SK-MEL-5 (cell line): ENCODE results near the gene PCSK9. TPM values are rescaled to one million over a fixed set of nuclear protein-coding genes. Genes with fewer than 3 reads are reported as not detected.
"Not testable (repeated sequence)": the region's sequence is repeated elsewhere in the genome, so short reads cannot be mapped to it uniquely, and the experiment has no call there.

ENCODE experiments used
- DNase-seq: peaks from one replicate; pipeline ENCODE4 v3.0.0-alpha.2; 2016; ENCODE audit warnings: low read depth, low spot score
- in situ Hi-C: cut with HindIII; loops from 2 replicates; pipeline ENCODE4 v1.10.0; 2016; ENCODE audit warnings: low sequenced_read_pairs, high pct_unique_total_duplicates, low pct_unique_long_range_greater_than_20kb
- total RNA-seq: library from RNA; depleted of rRNA; stranded (reverse); fragments of >200 nt; shearing (Covaris generic); gene quantifications from 2 replicates; pipeline ENCODE4 v1.2.3, GENCODE V29; 2014; rRNA removed

PCSK9 gene
- total RNA-seq, 1 experiment from 2014 or later = 0.26 TPM

DNA sequence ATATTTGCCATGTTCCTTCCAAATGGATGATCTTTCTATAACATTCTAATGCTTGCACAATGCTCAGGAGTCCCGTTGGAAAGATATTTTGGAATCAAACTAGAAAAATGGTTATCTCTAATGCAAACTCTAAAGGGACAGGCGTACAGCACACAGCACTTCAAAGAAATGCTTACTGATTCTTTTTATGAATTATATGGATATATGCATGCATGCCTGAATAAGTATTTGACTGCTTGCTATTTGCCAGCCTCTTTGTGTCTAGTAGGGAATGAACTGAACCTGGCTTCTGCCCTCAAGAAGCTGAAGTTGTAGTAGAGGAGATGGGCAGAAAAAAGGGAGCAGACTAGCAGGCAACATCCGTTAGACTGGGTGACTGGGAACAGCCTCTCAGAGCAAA, 48.1 kb downstream of the PCSK9 start:
- DNase-seq = no peak
- in situ Hi-C loops = no loop called here

DNA sequence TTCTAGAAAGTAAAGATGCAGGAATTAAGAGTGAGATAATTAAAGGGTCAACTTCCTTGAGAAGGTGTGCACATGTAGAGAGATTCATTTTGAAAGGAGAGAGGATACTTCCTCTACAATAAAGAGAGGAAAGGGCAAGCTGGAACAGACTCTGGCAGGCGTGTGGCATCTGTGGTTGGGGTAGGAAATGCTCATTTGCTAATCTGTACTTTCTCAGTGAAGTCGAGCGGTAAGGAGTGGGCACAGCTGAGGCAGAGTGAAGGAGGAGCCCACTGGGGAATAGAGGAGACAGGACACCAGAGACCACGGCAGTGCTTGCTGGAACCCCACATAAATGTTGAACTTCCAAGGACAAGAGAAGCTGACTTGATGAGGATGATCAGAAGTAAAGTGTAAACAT, 49.1 kb downstream of the PCSK9 start:
- in situ Hi-C loops = no loop called here
- DNase-seq = no peak

GRCh38 chr1:55089683-55090082, 50.3 kb downstream of the PCSK9 start:
- no peak for DNase-seq
- in situ Hi-C loops = no loop called here

DNA sequence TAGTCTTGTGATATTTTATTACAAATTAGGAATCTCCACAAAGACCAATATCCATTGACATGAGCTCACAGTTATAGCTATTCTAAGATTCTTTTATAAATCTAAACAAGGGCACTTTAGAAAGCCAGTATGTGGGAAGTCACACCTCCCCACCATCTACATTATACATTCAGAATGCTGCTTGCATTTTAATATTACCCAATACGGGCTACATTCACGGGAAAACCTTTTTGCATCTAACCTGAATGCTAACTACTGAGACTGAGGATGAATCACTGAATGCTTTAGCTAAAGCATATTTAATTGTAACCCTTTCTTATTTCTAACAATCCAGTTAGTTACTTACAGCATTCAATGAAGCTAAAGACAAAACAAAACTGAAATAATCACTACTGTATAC, 53.1 kb downstream of the PCSK9 start:
- in situ Hi-C loops = no loop called here
- no peak for DNase-seq

GRCh38 chr1:55095095-55095494, 55.7 kb downstream of the PCSK9 start:
- DNase-seq = no peak
- in situ Hi-C loops = no loop called here

DNA sequence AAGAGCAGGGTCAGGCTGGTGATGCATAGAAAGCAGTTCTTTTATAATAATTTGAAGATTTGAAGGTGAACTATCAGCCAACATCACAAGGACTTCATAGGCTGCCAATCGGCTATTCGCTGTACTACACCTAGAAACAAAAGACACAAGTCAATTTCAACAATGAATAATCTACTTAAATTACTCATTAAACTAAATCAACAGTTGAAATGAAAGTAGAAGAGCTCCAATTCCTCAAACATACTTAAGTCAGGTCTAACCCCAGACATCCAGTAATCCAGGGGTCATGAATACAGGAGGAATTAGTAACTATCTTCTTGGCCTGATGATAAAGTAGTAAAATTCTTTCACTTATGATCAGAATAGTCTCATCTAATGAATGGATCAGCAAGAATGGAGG, 64.5 kb downstream of the PCSK9 start:
- in situ Hi-C loops = no loop called here
- DNase-seq = no peak

GRCh38 chr1:55107101-55107500, 67.8 kb downstream of the PCSK9 start:
- in situ Hi-C loops = no loop called here

GRCh38 chr1:55109005-55109404, 69.7 kb downstream of the PCSK9 start:
- DNase-seq, in situ Hi-C loops: not testable (repeated sequence)

More at GRCh38 chr1:55107101-55107500, 67.8 kb downstream of the PCSK9 start:
- DNase-seq = no peak

Other genes starting within 250 kb of the PCSK9 start
- gene TTC22, start 238.2 kb upstream of the PCSK9 start, total RNA-seq = not detected in 2 replicates
- 44.1 and 44.9 TPM in 2 replicates for gene DHCR24, start 152.4 kb upstream of the PCSK9 start, total RNA-seq
- not detected in 2 replicates for gene TMEM61, start 58.9 kb upstream of the PCSK9 start, total RNA-seq
- gene BSND, start 40.6 kb upstream of the PCSK9 start, total RNA-seq = not detected in 2 replicates
- gene USP24, start 175.8 kb downstream of the PCSK9 start, total RNA-seq = 16.7 and 18.0 TPM in 2 replicates